K562 (cell line): ENCODE results near the gene LRRC1. TPM values are rescaled to one million over a fixed set of nuclear protein-coding genes. Genes with fewer than 3 reads are reported as not detected.

Experiments used
- ATAC-seq: fragments of 200-7000 bp; cut with Tn5 transposase; 3 replicates; pipeline ENCODE4 v1.9.1; 2020; ENCODE audit warnings: moderate library complexity
- BruUV-seq: library from RNA; stranded (reverse); fragments of 400-500 nt; replicated peaks from 2 replicates; lab custom pipeline; 2021; lab: Mats Ljungman, UMichigan
- CTCF ChIA-PET: fragments of 300-600 bp; formaldehyde crosslinking; extraction: SDS; loops from one replicate; lab custom pipeline; 2021; ENCODE audit warnings: low intra/inter-chr PET ratio; lab: Yijun Ruan, JAX
- POLR2A ChIA-PET: fragments of 300-600, 350-650 bp; sonication (Branson Sonifier 250); formaldehyde crosslinking; extraction: SDS; loops from one replicate; lab custom pipeline; 2021; ENCODE audit warnings: antibody characterized with exemption, inconsistent platforms; lab: Yijun Ruan, JAX
- DNase-seq, 4 experiments: peaks; one replicate each; pipeline versions ENCODE4 v3.0.0 to v3.0.0-alpha.2; 2011 to 2018; ENCODE audit warnings: low spot score in 3 of 4, mixed read lengths in 3 of 4; ENCODE audit errors: extremely low read depth in 1 of 4
- FAIRE-seq: peaks from 2 replicates; lab custom pipeline; 2011; peaks lifted over from hg19 to GRCh38; lab: Jason Lieb, UNC
- H2AFZ ChIP-seq: 2 replicates; pipeline ENCODE4 v1.6.0; 2011; ENCODE audit warnings: low read depth, low read length, control low read depth, inconsistent platforms
- H3K27ac ChIP-seq: fragments of 200-600 bp; 3 replicates; pipeline ENCODE4 v1.8.0; 2011; ENCODE audit warnings: low read depth, mild to moderate bottlenecking, control low read depth, inconsistent platforms, low read length, moderate library complexity, mixed read lengths; ENCODE audit errors: extremely low read depth
- H3K27me3 ChIP-seq, 2 experiments: fragments of 300-600 bp in 1 of 2; 2 replicates in 1 of 2; 3 replicates in 1 of 2; pipeline versions ENCODE4 v1.6.0 to v1.8.0; 2011; ENCODE audit warnings: inconsistent platforms in 2 of 2, low read length in 2 of 2, mild to moderate bottlenecking in 1 of 2, mixed read lengths in 1 of 2, moderate library complexity in 1 of 2; ENCODE audit not compliant: control insufficient read depth in 2 of 2, insufficient read depth in 2 of 2
- H3K36me3 ChIP-seq: fragments of 300-600 bp; 3 replicates; pipeline ENCODE4 v1.8.0; 2011; ENCODE audit warnings: mild to moderate bottlenecking, low read length, inconsistent platforms; ENCODE audit not compliant: control insufficient read depth, insufficient read depth
- H3K4me1 ChIP-seq, 2 experiments: fragments of 200-600 bp in 1 of 2; replicated peaks in 1 of 2; 2 replicates in 1 of 2; 3 replicates in 1 of 2; pipeline versions ENCODE4 v1.5.1 to v1.8.0; 2011; ENCODE audit warnings: inconsistent platforms in 2 of 2, low read length in 2 of 2, mild to moderate bottlenecking in 1 of 2, mixed read lengths in 1 of 2, moderate library complexity in 1 of 2; ENCODE audit not compliant: control insufficient read depth in 2 of 2, insufficient read depth in 2 of 2
- H3K4me2 ChIP-seq: 2 replicates; pipeline ENCODE4 v1.6.1; 2011; ENCODE audit warnings: low read length, control low read depth, inconsistent platforms, mixed read lengths; ENCODE audit not compliant: insufficient read depth
- H3K4me3 ChIP-seq: fragments of 200-600 bp; sonication (generic), shearing (Covaris generic); 2 replicates; pipeline ENCODE4 v1.5.1; 2016; ENCODE audit warnings: control low read depth, inconsistent platforms
- H3K79me2 ChIP-seq: fragments of 200-600 bp; 3 replicates; pipeline ENCODE4 v1.8.0; 2011; ENCODE audit warnings: low read length, inconsistent platforms; ENCODE audit not compliant: control insufficient read depth, insufficient read depth
- H3K9ac ChIP-seq, 2 experiments: 2 replicates each; pipeline versions ENCODE4 v1.6.0 to v1.6.1; 2011; ENCODE audit warnings: low read depth in 2 of 2, low read length in 2 of 2, control low read depth in 1 of 2, inconsistent platforms in 1 of 2, mild to moderate bottlenecking in 1 of 2, mixed read lengths in 1 of 2; ENCODE audit not compliant: insufficient read depth in 1 of 2
- H3K9me1 ChIP-seq: one replicate; pipeline ENCODE4 v1.6.0; 2011; ENCODE audit warnings: inconsistent platforms, mild to moderate bottlenecking, low read length, moderate library complexity; ENCODE audit not compliant: control insufficient read depth, insufficient read depth
- H3K9me3 ChIP-seq: replicated peaks from 2 replicates; pipeline ENCODE4 v1.5.1; 2011; ENCODE audit warnings: low read depth, low read length, inconsistent platforms; ENCODE audit not compliant: control insufficient read depth, insufficient read depth
- H4K20me1 ChIP-seq: replicated peaks from 2 replicates; pipeline ENCODE4 v1.6.1; 2011; ENCODE audit warnings: low read length, inconsistent platforms, mixed read lengths; ENCODE audit not compliant: control insufficient read depth, insufficient read depth
- GTF2F1 ChIP-seq: IDR thresholded peaks from 2 replicates; pipeline ENCODE4 v1.6.1; 2011; ENCODE audit warnings: low read depth, low read length, improper control_type of control experiment
- NUFIP1 ChIP-seq: fragments of 450-650 bp; IDR thresholded peaks from 2 replicates; pipeline ENCODE4 v1.6.1; 2018; ENCODE audit not compliant: partially characterized antibody
- ZNF263 ChIP-seq: sonication (generic); formaldehyde crosslinking; IDR thresholded peaks from 2 replicates; pipeline ENCODE4 v1.8.0; 2022; ENCODE audit warnings: mild to moderate bottlenecking, missing genetic modification reagents, borderline replicate concordance
- WGBS: fragments of 100-300 bp; shearing (Covaris generic); methylation state at CpG from one replicate; pipeline ENCODE4 v1.1.6; 2016; ENCODE audit warnings: low coverage, mixed read lengths; ENCODE audit not compliant: insufficient coverage; ENCODE audit errors: missing lambda C conversion rate; 5-methylcytosine and 5-hydroxymethylcytosine counted together
- in situ Hi-C: fragments of 300-500 bp; cut with MboI; formaldehyde crosslinking; loops from 4 replicates; pipeline ENCODE4 v1.15.0; 2018; ENCODE audit warnings: inconsistent platforms, mixed read lengths
- intact Hi-C: fragments of 100-400 bp; cut with micrococcal nuclease; formaldehyde crosslinking; loops from 2 replicates; pipeline ENCODE4 v1.14.2; 2022
- polyA plus RNA-seq, 8 experiments: library from polyadenylated mRNA; depleted of rRNA in 4 of 8; stranded (reverse) in 5 of 8; unstranded in 3 of 8; fragments of >200 nt; fragmentation: Nextera tagmentation in 2 of 8; fragmentation: Illumina TruSeq in 1 of 8; extraction: Ambion mirVana in 2 of 8; extraction: Trizol in 1 of 8; gene quantifications; 2 replicates each; pipeline versions ENCODE4 v1.2.1 to v1.2.3, GENCODE V29; 2011 to 2014; ENCODE audit warnings: inconsistent platforms in 1 of 8, missing spikeins in 1 of 8
- total RNA-seq, 7 experiments: library from RNA; depleted of rRNA in 6 of 7; stranded (reverse); fragments of >200 nt in 6 of 7; fragmentation: Illumina TruSeq in 2 of 7; extraction: Trizol in 2 of 7; gene quantifications; 2 replicates each; pipeline versions ENCODE4 v1.2.1 to v1.2.3, GENCODE V29; 2011 to 2021; ENCODE audit warnings: low replicate concordance in 1 of 7
- TF ChIP-seq, protein P1 (sequence below): fragments of 450-650 bp; IDR thresholded peaks from 2 replicates; pipeline ENCODE4 v1.6.1; 2016; ENCODE audit warnings: borderline replicate concordance
- TF ChIP-seq, protein P2 (sequence below): sonication (generic); formaldehyde crosslinking; IDR thresholded peaks from 2 replicates; pipeline ENCODE4 v1.8.1; 2023; ENCODE audit warnings: mild to moderate bottlenecking, missing genetic modification reagents

The LRRC1 gene
- total and polyA plus RNA-seq, 9 of the 15 experiments (the other 6 are each of a cell fraction or from before 2014, with no cell fraction given) = not detected

- no peaks in the 10 kb centered on the region for H3K9me3 ChIP-seq
- no peak overlapping the region for H3K9ac ChIP-seq
- H3K27ac ChIP-seq = no peak overlapping the region
- no peak for TF ChIP-seq ZNF263
- TF ChIP-seq GTF2F1 = no peak
- TF ChIP-seq, protein P1, sequence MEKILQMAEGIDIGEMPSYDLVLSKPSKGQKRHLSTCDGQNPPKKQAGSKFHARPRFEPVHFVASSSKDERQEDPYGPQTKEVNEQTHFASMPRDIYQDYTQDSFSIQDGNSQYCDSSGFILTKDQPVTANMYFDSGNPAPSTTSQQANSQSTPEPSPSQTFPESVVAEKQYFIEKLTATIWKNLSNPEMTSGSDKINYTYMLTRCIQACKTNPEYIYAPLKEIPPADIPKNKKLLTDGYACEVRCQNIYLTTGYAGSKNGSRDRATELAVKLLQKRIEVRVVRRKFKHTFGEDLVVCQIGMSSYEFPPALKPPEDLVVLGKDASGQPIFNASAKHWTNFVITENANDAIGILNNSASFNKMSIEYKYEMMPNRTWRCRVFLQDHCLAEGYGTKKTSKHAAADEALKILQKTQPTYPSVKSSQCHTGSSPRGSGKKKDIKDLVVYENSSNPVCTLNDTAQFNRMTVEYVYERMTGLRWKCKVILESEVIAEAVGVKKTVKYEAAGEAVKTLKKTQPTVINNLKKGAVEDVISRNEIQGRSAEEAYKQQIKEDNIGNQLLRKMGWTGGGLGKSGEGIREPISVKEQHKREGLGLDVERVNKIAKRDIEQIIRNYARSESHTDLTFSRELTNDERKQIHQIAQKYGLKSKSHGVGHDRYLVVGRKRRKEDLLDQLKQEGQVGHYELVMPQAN = no peak
- TF ChIP-seq, protein P2, sequence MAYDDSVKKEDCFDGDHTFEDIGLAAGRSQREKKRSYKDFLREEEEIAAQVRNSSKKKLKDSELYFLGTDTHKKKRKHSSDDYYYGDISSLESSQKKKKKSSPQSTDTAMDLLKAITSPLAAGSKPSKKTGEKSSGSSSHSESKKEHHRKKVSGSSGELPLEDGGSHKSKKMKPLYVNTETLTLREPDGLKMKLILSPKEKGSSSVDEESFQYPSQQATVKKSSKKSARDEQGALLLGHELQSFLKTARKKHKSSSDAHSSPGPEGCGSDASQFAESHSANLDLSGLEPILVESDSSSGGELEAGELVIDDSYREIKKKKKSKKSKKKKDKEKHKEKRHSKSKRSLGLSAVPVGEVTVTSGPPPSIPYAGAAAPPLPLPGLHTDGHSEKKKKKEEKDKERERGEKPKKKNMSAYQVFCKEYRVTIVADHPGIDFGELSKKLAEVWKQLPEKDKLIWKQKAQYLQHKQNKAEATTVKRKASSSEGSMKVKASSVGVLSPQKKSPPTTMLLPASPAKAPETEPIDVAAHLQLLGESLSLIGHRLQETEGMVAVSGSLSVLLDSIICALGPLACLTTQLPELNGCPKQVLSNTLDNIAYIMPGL (CRISPR knock-in tag) = no peak
- no peak for TF ChIP-seq NUFIP1
- no peaks in the 10 kb centered on the region for H3K36me3 ChIP-seq
- FAIRE-seq = no peak
- no peaks in the 10 kb centered on the region for H3K4me1 ChIP-seq
- no peaks in the 10 kb centered on the region for H3K79me2 ChIP-seq
- intact Hi-C loops = no loop called here
- in situ Hi-C loops = no loop called here
- no peaks in the 10 kb centered on the region for H3K9me1 ChIP-seq
- no peaks in the 10 kb centered on the region for H3K27me3 ChIP-seq
- CTCF ChIA-PET = no interaction called here
- POLR2A ChIA-PET = interaction anchor here (0.7 to 1.0 kb wide), 2 partner anchors 23 to 411 kb away, joined by 4 read pairs; no protein-coding TSS in a partner anchor
- no peak for ATAC-seq
- no peaks in the 10 kb centered on the region for H4K20me1 ChIP-seq
- no peak overlapping the region for H3K4me2 ChIP-seq
- BruUV-seq = no TSS peak
- no peak for DNase-seq
- no peak overlapping the region for H3K4me3 ChIP-seq
- no peak overlapping the region for H2AFZ ChIP-seq
- WGBS = 0% methylated on average over 2 of the region's 2 CpGs
Observed at GRCh38 chr6:53770780-53771249, 24.0 kb upstream of the LRRC1 start.
